H1 (cell line): ENCODE data around the gene CAD. TPM values are rescaled to one million over a fixed set of nuclear protein-coding genes. Genes with fewer than 3 reads are reported as not detected.

Experiments used
- CHD1 ChIP-seq: IDR thresholded peaks from 2 replicates; pipeline ENCODE4 v1.6.1; 2012; ENCODE audit warnings: low read depth, low read length, improper control_type of control experiment
- CREB1 ChIP-seq: IDR thresholded peaks from 2 replicates; pipeline ENCODE4 v1.6.1; 2012; ENCODE audit warnings: inconsistent platforms
- JUN ChIP-seq: IDR thresholded peaks from 2 replicates; pipeline ENCODE4 v1.6.1; 2011; ENCODE audit warnings: low read depth, mild to moderate bottlenecking, improper control_type of control experiment, low read length
- JUND ChIP-seq: IDR thresholded peaks from 2 replicates; pipeline ENCODE4 v1.6.1; 2011; ENCODE audit warnings: mild to moderate bottlenecking, improper control_type of control experiment, low read length
- SP2 ChIP-seq: IDR thresholded peaks from 2 replicates; pipeline ENCODE4 v1.6.1; 2012; ENCODE audit warnings: mild to moderate bottlenecking, low read length, inconsistent platforms
- polyA plus RNA-seq, 7 experiments: library from polyadenylated mRNA; depleted of rRNA in 3 of 7; stranded (reverse) in 5 of 7; unstranded in 2 of 7; fragments of >200 nt in 5 of 7; fragments of 200-250 nt in 2 of 7; gene quantifications; 1 replicate in 5 of 7; 2 replicates in 1 of 7; 4 replicates in 1 of 7; pipeline versions ENCODE4 v1.2.1 to v1.2.3, GENCODE V29; 2011 to 2013; ENCODE audit warnings: missing spikeins in 2 of 7, mixed read lengths in 2 of 7
- total RNA-seq: library from RNA; stranded (reverse); fragmentation: NEBNext Ultra II Directional; extraction: Animal tissue kit (Norgen Biotek cat#: 25700); gene quantifications from 2 replicates; pipeline ENCODE4 v1.2.1, GENCODE V29; 2021

CAD gene
- total and polyA plus RNA-seq, 2 of the 8 experiments (the other 6 are each of a cell fraction or from before 2014, with no cell fraction given) = 130 to 146 TPM

- TF ChIP-seq CHD1 = no peak
- TF ChIP-seq JUN = no peak
- no peak for TF ChIP-seq SP2
- no peak for TF ChIP-seq JUND
- TF ChIP-seq CREB1 = no peak
Measured at GRCh38 chr2:27249159-27249890, 32.2 kb downstream of the CAD start (continued).
